Natural killer cell (primary cell): ENCODE measurements around the gene NEGR1. TPM values are rescaled to one million over a fixed set of nuclear protein-coding genes. Genes with fewer than 3 reads are reported as not detected.

ENCODE experiments used
- ATAC-seq, 3 donors: fragments of 150-1000 bp in 2 of 3; fragments of 200-7000 bp in 1 of 3; cut with Tn5 transposase; 1 replicate in 1 of 3; 2 replicates in 2 of 3; pipeline ENCODE4 v1.10.0; 2021; ENCODE audit warnings: mild to moderate bottlenecking in 2 of 3, moderate library complexity in 2 of 3
- DNase-seq, 2 donors: peaks; one replicate each; pipeline versions ENCODE4 v3.0.0 to v3.0.0-alpha.2; 2013 to 2021; ENCODE audit warnings: mixed read lengths in 1 of 2
- H3K27ac ChIP-seq: one replicate; pipeline ENCODE4 v1.5.1; 2013; ENCODE audit warnings: mild to moderate bottlenecking, low read length
- H3K27me3 ChIP-seq: one replicate; pipeline ENCODE4 v1.6.1; 2013; ENCODE audit warnings: low read length; ENCODE audit not compliant: control insufficient read depth, insufficient read depth
- H3K36me3 ChIP-seq: one replicate; pipeline ENCODE4 v1.6.1; 2013; ENCODE audit warnings: low read length; ENCODE audit not compliant: control insufficient read depth, insufficient read depth
- H3K4me1 ChIP-seq: one replicate; pipeline ENCODE4 v1.6.1; 2013; ENCODE audit warnings: low read length; ENCODE audit not compliant: control insufficient read depth, insufficient read depth
- H3K4me3 ChIP-seq: one replicate; pipeline ENCODE4 v1.5.1; 2013; ENCODE audit warnings: low read length
- H3K9me3 ChIP-seq: one replicate; pipeline ENCODE4 v1.6.1; 2013; ENCODE audit warnings: low read length; ENCODE audit not compliant: control insufficient read depth, insufficient read depth
- H3K27ac Mint-ChIP-seq, 2 donors: one replicate each; pipeline ENCODE4 v1.8.0; 2022; ENCODE audit warnings: mild to moderate bottlenecking in 2 of 2, mixed read lengths in 2 of 2, moderate library complexity in 1 of 2
- H3K27me3 Mint-ChIP-seq, 2 donors: one replicate each; pipeline ENCODE4 v1.8.0; 2022; ENCODE audit warnings: low read depth in 2 of 2, mixed read lengths in 2 of 2
- H3K36me3 Mint-ChIP-seq: one replicate; pipeline ENCODE4 v1.8.0; 2022; ENCODE audit warnings: mixed read lengths
- H3K4me1 Mint-ChIP-seq, 2 donors: one replicate each; pipeline ENCODE4 v1.8.0; 2022; ENCODE audit warnings: mixed read lengths in 2 of 2
- H3K4me3 Mint-ChIP-seq: one replicate; pipeline ENCODE4 v1.8.0; 2022; ENCODE audit warnings: mild to moderate bottlenecking, moderate library complexity, mixed read lengths
- H3K9me3 Mint-ChIP-seq, 2 donors: one replicate each; pipeline ENCODE4 v1.8.0; 2022; ENCODE audit warnings: mixed read lengths in 2 of 2
- CTCF ChIP-seq: fragments of 200-600 bp; IDR thresholded peaks from one replicate; pipeline ENCODE4 v1.8.0; 2022; ENCODE audit warnings: antibody characterized with exemption
- WGBS: methylation state at CpG from one replicate; pipeline ENCODE4 v1.1.7; 2013; ENCODE audit warnings: missing lambda C conversion rate; ENCODE audit not compliant: insufficient coverage; 5-methylcytosine and 5-hydroxymethylcytosine counted together
- intact Hi-C: fragments of 100-400 bp; cut with micrococcal nuclease; formaldehyde crosslinking; loops from one replicate; pipeline ENCODE4 v1.14.2; 2022
- total RNA-seq, 4 donors: library from RNA; stranded (reverse); fragments of 120-200 nt in 1 of 4; gene quantifications; one replicate each; pipeline versions ENCODE4 v1.2.3 to v1.2.4, GENCODE V29; 2013 to 2022

The NEGR1 gene
- total RNA-seq, 3 donors from 2014 or later (not counting 1 experiment from before 2014, with no cell fraction given), result 0.55 to 1.3 TPM; not detected in 1

- H3K27ac ChIP-seq, result no peak overlapping the region
- TF ChIP-seq CTCF, result no peak
- no peak overlapping the region for H3K27ac Mint-ChIP-seq
- no peaks in the 10 kb centered on the region for H3K4me1 Mint-ChIP-seq
- DNase-seq, result no peak
- H3K4me3 Mint-ChIP-seq, result no peak overlapping the region
- peaks cover 10 to 14% of the 10 kb centered on the region in 2 donors for H3K9me3 Mint-ChIP-seq
- no peaks in the 10 kb centered on the region for H3K9me3 ChIP-seq
- no peaks in the 10 kb centered on the region for H3K4me1 ChIP-seq
- intact Hi-C loops, result no loop called here
- H3K36me3 ChIP-seq, result no peaks in the 10 kb centered on the region
- no peaks in the 10 kb centered on the region for H3K27me3 Mint-ChIP-seq
- WGBS, result 90% methylated on average over 7 of the region's 7 CpGs
- no peaks in the 10 kb centered on the region for H3K27me3 ChIP-seq
- H3K36me3 Mint-ChIP-seq, result no peaks in the 10 kb centered on the region
- H3K4me3 ChIP-seq, result no peak overlapping the region
- no peak for ATAC-seq
Measured at GRCh38 chr1:71548398-71548890, 733.9 kb downstream of the NEGR1 start.

- WGBS, result 58% methylated on average over 3 of the region's 3 CpGs
- no peak overlapping the region for H3K27ac ChIP-seq
Measured at GRCh38 chr1:71542155-71542554, 740.2 kb downstream of the NEGR1 start.

GRCh38 chr1:71533950-71534349 is 748.4 kb downstream of the NEGR1 start:
- DNase-seq (no peak), ATAC-seq (no peak)
- Histone ChIP-seq H3K27me3 (no peaks in the 10 kb centered on the region), H3K27ac (no peak overlapping the region), H3K4me3 (no peak overlapping the region), H3K4me1 (no peaks in the 10 kb centered on the region), H3K9me3 (no peaks in the 10 kb centered on the region), H3K36me3 (no peaks in the 10 kb centered on the region)
- Mint-ChIP-seq H3K4me1 (no peaks in the 10 kb centered on the region), H3K4me3 (no peak overlapping the region), H3K27me3 (no peaks in the 10 kb centered on the region), H3K36me3 (no peaks in the 10 kb centered on the region), H3K27ac (no peak overlapping the region), H3K9me3 (peaks cover 3 to 8% of the 10 kb centered on the region in 2 donors)
- intact Hi-C loops, result no loop called here
- no peak for TF ChIP-seq CTCF
- no CpG with 5 or more reads among the region's 2 CpGs for WGBS

More at GRCh38 chr1:71542155-71542554, 740.2 kb downstream of the NEGR1 start:
- peaks cover 5 to 9% of the 10 kb centered on the region in 2 donors for H3K9me3 Mint-ChIP-seq
- DNase-seq, result no peak
- Histone ChIP-seq H3K36me3 (no peaks in the 10 kb centered on the region), H3K4me3 (no peak overlapping the region), H3K4me1 (no peaks in the 10 kb centered on the region), H3K9me3 (no peaks in the 10 kb centered on the region), H3K27me3 (no peaks in the 10 kb centered on the region)
- no peak for ATAC-seq
- no peaks in the 10 kb centered on the region for H3K27me3 Mint-ChIP-seq
- H3K4me1 Mint-ChIP-seq, result no peaks in the 10 kb centered on the region
- no peak overlapping the region for H3K27ac Mint-ChIP-seq
- no peak overlapping the region for H3K4me3 Mint-ChIP-seq
- no peak for TF ChIP-seq CTCF
- intact Hi-C loops, result no loop called here
- H3K36me3 Mint-ChIP-seq, result no peaks in the 10 kb centered on the region

- no peak overlapping the region for H3K4me3 ChIP-seq
- intact Hi-C loops, result no loop called here
- Mint-ChIP-seq H3K9me3 (peaks cover 3 to 8% of the 10 kb centered on the region in 2 donors), H3K27ac (no peak overlapping the region), H3K27me3 (no peaks in the 10 kb centered on the region), H3K4me3 (no peak overlapping the region), H3K36me3 (no peaks in the 10 kb centered on the region), H3K4me1 (no peaks in the 10 kb centered on the region)
- H3K27me3 ChIP-seq, result no peaks in the 10 kb centered on the region
- no peaks in the 10 kb centered on the region for H3K4me1 ChIP-seq
- H3K36me3 ChIP-seq, result no peaks in the 10 kb centered on the region
- no peaks in the 10 kb centered on the region for H3K9me3 ChIP-seq
- no peak for TF ChIP-seq CTCF
- DNase-seq (no peak), ATAC-seq (no peak)
- no peak overlapping the region for H3K27ac ChIP-seq
- WGBS, result 92% methylated on average over 4 of the region's 4 CpGs
Measured at GRCh38 chr1:71532343-71532742, 750.0 kb downstream of the NEGR1 start.
